Measurements from ENCODE around the gene NACAD.

The NACAD gene

DNA sequence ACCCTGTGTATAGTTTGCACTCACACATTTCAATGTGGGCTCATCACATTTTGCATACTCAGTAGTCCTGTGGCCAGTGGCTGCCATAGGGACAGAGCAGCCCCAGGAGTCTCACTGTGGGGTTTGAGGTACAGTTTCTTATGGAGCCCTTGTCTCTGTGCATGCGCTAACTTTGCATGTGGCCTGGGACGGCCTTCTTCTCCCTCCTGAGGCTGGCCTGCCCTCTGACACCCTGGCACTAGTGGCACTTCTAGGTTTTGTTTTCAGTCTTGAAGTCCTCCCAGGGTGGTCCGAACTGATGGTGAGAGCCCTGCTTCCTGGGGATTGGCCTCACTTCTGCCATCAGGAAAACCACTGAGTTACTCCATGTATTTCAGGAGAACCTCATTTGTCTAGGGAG lies 21.2 kb downstream of the NACAD start:
- TF ChIP-seq, protein P1, sequence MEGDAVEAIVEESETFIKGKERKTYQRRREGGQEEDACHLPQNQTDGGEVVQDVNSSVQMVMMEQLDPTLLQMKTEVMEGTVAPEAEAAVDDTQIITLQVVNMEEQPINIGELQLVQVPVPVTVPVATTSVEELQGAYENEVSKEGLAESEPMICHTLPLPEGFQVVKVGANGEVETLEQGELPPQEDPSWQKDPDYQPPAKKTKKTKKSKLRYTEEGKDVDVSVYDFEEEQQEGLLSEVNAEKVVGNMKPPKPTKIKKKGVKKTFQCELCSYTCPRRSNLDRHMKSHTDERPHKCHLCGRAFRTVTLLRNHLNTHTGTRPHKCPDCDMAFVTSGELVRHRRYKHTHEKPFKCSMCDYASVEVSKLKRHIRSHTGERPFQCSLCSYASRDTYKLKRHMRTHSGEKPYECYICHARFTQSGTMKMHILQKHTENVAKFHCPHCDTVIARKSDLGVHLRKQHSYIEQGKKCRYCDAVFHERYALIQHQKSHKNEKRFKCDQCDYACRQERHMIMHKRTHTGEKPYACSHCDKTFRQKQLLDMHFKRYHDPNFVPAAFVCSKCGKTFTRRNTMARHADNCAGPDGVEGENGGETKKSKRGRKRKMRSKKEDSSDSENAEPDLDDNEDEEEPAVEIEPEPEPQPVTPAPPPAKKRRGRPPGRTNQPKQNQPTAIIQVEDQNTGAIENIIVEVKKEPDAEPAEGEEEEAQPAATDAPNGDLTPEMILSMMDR (IDR thresholded peaks at IDR 0.05; ENCODE audit: low read length, missing control alignments), result no peak
- DNase-seq (ENCODE audit: low read depth), result no peak
- no peak overlapping the region for H3K4me3 ChIP-seq (replicated peaks; ENCODE audit: low read depth, low read length)

DNA sequence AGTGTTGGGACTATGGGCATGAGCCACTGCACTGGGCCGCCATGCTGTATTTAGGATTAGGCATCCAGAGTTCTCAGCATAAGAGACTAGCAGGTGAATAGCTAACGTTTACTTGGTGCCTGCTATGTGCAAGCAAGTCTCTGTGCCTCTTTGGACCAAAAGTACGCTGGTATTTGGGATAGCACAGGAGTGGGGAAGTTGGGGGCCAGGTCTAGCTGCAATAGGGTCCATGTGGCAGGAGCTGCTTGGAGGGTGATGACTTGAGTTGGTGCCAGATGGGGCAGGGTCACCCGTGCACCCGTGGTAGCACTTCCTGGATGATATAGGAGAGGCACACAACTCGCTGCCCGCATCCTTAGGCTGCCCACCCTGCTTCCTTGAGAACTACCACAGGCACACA lies 22.4 kb downstream of the NACAD start:
- no peak overlapping the region for H3K4me3 ChIP-seq (replicated peaks; ENCODE audit: low read depth, low read length)
- TF ChIP-seq, protein P1 (IDR thresholded peaks at IDR 0.05; ENCODE audit: low read length, missing control alignments), result no peak
- DNase-seq (ENCODE audit: low read depth), result no peak

DNA sequence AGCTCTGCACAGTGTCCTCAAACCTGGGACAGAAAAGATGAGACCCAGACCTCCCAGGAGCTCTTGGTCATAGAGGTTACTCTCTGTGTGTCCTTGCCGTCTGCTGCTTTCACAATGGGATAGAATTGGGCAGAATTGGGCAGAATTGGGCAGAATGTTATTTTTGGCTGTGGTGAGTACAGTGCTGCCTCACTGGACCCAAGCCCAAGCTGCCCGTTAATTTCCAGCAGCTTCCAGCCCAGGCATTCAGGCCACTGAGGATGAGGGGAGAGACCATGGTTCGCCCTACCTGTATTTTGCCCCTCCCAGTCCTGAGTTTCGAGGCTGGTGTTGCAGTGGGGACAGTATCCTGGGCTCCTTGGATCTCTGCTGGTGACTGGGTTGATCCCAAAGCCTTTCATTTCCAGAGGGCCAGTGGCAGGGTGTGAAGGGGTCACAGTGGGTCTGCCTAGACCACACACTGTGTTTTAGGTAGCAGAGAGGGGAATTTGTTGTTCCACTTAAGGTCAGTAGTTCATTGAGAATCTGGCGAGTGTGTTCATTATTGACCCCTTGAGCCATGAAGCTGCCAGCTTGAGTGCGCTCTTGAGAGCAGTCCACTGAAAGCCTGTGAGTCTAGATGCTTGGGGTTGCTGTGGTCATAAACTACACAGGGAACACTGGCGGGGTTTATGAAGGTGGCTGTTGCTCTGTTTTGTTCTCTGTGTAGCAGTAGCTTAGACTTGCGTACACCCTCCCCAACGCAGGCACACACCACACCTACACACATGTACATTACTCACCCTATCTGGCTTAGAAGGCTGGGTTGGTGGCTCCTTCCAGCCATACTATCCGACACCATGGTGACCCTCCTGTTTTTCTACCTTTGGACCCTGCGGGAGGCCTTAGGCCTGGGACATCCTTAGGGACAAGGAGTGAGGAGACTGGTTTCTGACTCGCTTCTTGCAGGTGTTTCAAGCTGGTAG lies 23.5 kb downstream of the NACAD start:
- TF ChIP-seq, protein P1 (IDR thresholded peaks at IDR 0.05; ENCODE audit: low read length, missing control alignments), result no peak
- H3K4me3 ChIP-seq (replicated peaks; ENCODE audit: low read depth, low read length), result no peak overlapping the region
- DNase-seq (ENCODE audit: low read depth), result no peak

DNA sequence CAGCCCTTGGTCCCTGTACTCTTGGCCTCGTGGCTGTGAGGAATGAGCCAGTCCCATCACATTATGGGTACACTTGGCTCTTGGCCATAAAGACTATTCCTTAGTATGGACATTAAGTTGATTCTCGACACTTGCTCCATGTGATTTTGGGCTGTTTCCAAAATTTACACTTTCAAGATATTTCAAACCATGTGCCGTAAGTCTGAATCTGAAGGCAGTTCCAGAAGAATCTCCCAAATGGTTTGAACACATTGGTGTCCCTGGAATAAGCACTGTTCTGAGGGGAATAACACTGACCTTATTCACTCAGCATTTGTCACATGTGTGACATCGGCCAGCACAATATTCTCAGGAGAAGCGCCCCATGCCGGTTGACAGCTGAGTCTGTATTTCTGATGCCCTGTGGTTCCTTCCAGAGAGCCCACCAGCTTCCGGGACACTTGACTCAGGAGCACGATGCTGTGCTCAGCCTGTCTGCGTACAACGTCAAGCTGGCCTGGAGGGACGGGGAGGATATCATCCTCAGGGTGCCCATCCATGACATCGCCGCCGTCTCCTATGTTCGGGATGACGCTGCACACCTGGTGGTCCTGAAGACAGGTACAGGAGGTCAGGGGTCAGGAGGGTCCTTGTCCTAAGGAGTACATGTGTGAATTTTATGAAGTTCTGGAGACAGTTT lies 24.6 kb downstream of the NACAD start:
- no peak for DNase-seq (ENCODE audit: low read depth)
- TF ChIP-seq, protein P1 (IDR thresholded peaks at IDR 0.05; ENCODE audit: low read length, missing control alignments), result no peak
- H3K4me3 ChIP-seq (replicated peaks; ENCODE audit: low read depth, low read length), result no peak overlapping the region

DNA sequence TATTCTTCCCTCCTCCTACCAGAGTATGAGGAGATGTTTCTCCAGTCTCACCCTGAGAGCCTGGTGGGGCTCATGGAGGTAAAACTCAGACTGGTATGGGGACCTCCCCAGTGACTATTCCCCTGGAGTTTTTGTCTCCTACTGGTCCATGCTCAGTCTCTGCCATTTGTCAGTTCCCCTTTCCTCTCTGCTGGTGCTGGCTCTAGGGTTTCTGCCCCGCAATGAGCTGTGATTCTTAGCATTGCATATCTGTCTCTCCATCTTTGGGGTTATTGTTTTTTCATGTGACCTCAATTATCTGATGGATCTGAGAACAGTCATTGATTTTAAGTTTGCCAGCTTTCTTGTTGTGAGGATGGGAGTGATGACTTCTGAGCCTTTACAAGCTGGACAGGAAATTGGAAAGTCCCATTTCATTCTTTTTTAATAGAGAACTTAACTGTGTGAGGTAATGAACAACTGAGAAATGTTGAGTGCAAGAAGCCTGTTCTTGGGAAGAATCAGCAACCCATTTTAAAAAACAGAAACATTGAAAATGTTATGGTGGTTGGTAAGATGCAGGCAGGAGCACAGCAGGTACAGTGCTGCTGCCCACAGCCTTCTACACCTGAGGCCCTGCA lies 26.9 kb downstream of the NACAD start:
- DNase-seq (ENCODE audit: low read depth), result no peak
- H3K4me3 ChIP-seq (replicated peaks; ENCODE audit: low read depth, low read length), result no peak overlapping the region
- TF ChIP-seq, protein P1 (IDR thresholded peaks at IDR 0.05; ENCODE audit: low read length, missing control alignments), result no peak

DNA sequence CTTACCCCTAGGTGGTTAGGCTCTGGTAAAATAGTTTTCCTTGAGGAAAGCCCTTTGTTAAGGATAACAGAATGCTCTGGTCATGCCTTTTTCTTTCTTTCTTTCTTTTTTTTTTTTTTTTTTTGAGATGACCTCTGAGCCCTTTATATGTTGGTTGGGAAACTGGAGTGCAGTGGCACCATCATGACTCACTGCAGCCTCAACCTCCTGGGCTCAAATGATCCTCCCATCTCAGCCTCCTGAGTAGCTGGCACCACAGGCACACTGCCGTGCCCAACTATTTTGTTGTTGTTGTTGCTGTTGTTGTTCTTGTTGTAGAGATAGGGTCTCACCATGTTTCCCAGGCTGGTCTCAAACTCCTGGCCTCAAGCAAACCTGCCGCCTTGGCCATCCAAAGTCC lies 27.4 kb downstream of the NACAD start:
- H3K4me3 ChIP-seq (replicated peaks; ENCODE audit: low read depth, low read length), result no peak overlapping the region
- no peak for DNase-seq (ENCODE audit: low read depth)
- TF ChIP-seq, protein P1 (IDR thresholded peaks at IDR 0.05; ENCODE audit: low read length, missing control alignments), result no peak

All from fibroblast of pulmonary artery (primary cell).